Measurements from ENCODE around the gene HIVEP3. TPM values are rescaled to one million over a fixed set of nuclear protein-coding genes. Genes with fewer than 3 reads are reported as not detected.

The HIVEP3 gene
- total RNA-seq, 6 experiments from 2014 or later: 1.4 to 3.9 (median 2.2) TPM

DNA sequence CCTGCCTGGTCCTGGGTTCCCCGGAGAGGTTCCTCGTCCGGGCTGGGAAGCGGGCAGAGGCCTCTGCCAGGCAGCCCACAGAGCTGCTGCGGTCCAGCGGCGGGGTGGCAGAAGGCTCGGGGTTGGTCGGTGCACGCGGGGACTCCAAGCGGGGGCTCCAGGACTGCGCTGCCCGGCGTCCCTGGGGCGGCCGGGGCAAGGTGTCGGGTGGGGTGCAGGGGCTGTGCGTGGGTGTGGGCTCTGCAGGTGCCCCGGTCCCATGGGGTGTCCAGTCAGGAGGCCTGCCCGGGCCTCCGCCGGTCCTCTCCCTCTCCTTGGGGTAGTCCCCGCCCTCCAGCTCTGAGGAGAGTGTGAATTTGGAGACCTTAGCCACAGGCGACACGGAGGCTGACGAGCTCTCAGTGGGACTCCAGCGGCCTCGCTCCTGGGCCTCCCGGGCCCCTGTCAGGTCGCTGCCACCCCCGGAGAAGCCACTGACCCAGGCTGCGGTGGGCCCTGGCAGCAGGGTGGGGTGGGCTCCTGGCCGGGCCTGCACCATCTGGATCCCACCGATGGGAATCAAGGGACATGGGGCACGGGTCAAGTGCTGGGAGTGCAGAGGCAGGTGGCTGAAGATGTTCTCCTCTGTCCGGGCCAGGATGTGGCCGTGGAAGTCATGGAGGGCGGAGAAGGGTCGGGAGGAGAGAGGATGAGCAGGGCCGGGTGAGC, 408.0 kb downstream of the HIVEP3 start:
- intact Hi-C loops (cut with DNase I): no loop called here
- no peak overlapping the region for H3K4me3 ChIP-seq
- H3K27me3 ChIP-seq: no peaks in the 10 kb centered on the region
- peaks cover 0 to 2% (median 0%) of the 10 kb centered on the region in 4 donors for H3K4me1 ChIP-seq
- ATAC-seq: no peak
- no peak for TF ChIP-seq POLR2A (IDR thresholded peaks at IDR 0.05)
- TF ChIP-seq, protein P1, sequence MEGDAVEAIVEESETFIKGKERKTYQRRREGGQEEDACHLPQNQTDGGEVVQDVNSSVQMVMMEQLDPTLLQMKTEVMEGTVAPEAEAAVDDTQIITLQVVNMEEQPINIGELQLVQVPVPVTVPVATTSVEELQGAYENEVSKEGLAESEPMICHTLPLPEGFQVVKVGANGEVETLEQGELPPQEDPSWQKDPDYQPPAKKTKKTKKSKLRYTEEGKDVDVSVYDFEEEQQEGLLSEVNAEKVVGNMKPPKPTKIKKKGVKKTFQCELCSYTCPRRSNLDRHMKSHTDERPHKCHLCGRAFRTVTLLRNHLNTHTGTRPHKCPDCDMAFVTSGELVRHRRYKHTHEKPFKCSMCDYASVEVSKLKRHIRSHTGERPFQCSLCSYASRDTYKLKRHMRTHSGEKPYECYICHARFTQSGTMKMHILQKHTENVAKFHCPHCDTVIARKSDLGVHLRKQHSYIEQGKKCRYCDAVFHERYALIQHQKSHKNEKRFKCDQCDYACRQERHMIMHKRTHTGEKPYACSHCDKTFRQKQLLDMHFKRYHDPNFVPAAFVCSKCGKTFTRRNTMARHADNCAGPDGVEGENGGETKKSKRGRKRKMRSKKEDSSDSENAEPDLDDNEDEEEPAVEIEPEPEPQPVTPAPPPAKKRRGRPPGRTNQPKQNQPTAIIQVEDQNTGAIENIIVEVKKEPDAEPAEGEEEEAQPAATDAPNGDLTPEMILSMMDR (IDR thresholded peaks at IDR 0.05): no peak
- H3K27ac ChIP-seq: no peak overlapping the region
- no peak for DNase-seq
- 94% methylated on average over 3 of the region's 41 CpGs for WGBS (ENCODE audit: insufficient coverage, low coverage, low lambda C conversion rate, missing lambda C conversion rate)
- no peaks in the 10 kb centered on the region for H3K9me3 ChIP-seq
- H3K36me3 ChIP-seq: no peaks in the 10 kb centered on the region

- Histone ChIP-seq H3K4me1 (no peaks in the 10 kb centered on the region), H3K27ac (no peak overlapping the region), H3K36me3 (no peaks in the 10 kb centered on the region), H3K9me3 (no peaks in the 10 kb centered on the region), H3K27me3 (no peaks in the 10 kb centered on the region), H3K4me3 (no peak overlapping the region)
- ATAC-seq (no peak), DNase-seq (no peak)
- WGBS (ENCODE audit: insufficient coverage, low coverage, low lambda C conversion rate, missing lambda C conversion rate): 67% methylated on average over 7 of the region's 9 CpGs
- intact Hi-C loops (cut with DNase I): no loop called here
- TF ChIP-seq, protein P1 (IDR thresholded peaks at IDR 0.05): no peak
- no peak for TF ChIP-seq POLR2A (IDR thresholded peaks at IDR 0.05)
These were observed 409.5 kb downstream of the HIVEP3 start for GRCh38 chr1:41509270-41509671.

- TF ChIP-seq, protein P1 (IDR thresholded peaks at IDR 0.05): no peak
- TF ChIP-seq POLR2A (IDR thresholded peaks at IDR 0.05): no peak
- 85% methylated on average over 2 of the region's 2 CpGs for WGBS (ENCODE audit: insufficient coverage, low coverage, low lambda C conversion rate, missing lambda C conversion rate)
- no peaks in the 10 kb centered on the region for H3K4me1 ChIP-seq
- no peak overlapping the region for H3K4me3 ChIP-seq
- no peaks in the 10 kb centered on the region for H3K9me3 ChIP-seq
- no peaks in the 10 kb centered on the region for H3K27me3 ChIP-seq
- DNase-seq (no peak), ATAC-seq (no peak)
- intact Hi-C loops (cut with DNase I): no loop called here
- H3K27ac ChIP-seq: no peak overlapping the region
- no peaks in the 10 kb centered on the region for H3K36me3 ChIP-seq
These were observed 410.4 kb downstream of the HIVEP3 start for GRCh38 chr1:41508290-41508689.

DNA sequence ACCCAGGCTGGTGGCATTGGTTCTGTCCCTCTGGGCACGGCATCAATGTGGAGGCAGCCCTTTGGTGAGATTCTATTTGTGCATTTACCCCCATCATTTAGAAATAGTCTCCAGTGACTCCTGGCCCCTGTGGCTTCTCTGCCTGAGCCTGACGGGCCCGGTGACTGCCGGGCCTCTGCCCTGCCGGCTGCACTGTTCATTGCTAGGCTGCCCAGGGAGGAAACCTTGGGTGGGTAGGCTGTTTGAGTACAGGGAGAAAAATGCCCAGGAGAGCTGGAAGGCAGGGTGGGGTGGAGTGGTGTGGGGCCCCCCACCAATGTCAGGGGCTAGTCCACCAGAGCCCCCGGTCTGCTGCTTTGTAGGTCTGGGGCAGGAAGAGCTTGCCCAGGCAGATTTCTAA, 410.9 kb downstream of the HIVEP3 start:
- no peaks in the 10 kb centered on the region for H3K27me3 ChIP-seq
- TF ChIP-seq POLR2A (IDR thresholded peaks at IDR 0.05): no peak
- TF ChIP-seq, protein P1 (IDR thresholded peaks at IDR 0.05): no peak
- H3K4me1 ChIP-seq: no peaks in the 10 kb centered on the region
- intact Hi-C loops (cut with DNase I): no loop called here
- ATAC-seq: no peak
- H3K36me3 ChIP-seq: no peaks in the 10 kb centered on the region
- DNase-seq: no peak
- no peak overlapping the region for H3K27ac ChIP-seq
- H3K4me3 ChIP-seq: no peak overlapping the region
- 100% methylated on average over 2 of the region's 6 CpGs for WGBS (ENCODE audit: insufficient coverage, low coverage, low lambda C conversion rate, missing lambda C conversion rate)
- H3K9me3 ChIP-seq: no peaks in the 10 kb centered on the region

All from right lobe of liver (tissue), 6 donors.